ENCODE data around the gene AFAP1L2.

The AFAP1L2 gene

DNA sequence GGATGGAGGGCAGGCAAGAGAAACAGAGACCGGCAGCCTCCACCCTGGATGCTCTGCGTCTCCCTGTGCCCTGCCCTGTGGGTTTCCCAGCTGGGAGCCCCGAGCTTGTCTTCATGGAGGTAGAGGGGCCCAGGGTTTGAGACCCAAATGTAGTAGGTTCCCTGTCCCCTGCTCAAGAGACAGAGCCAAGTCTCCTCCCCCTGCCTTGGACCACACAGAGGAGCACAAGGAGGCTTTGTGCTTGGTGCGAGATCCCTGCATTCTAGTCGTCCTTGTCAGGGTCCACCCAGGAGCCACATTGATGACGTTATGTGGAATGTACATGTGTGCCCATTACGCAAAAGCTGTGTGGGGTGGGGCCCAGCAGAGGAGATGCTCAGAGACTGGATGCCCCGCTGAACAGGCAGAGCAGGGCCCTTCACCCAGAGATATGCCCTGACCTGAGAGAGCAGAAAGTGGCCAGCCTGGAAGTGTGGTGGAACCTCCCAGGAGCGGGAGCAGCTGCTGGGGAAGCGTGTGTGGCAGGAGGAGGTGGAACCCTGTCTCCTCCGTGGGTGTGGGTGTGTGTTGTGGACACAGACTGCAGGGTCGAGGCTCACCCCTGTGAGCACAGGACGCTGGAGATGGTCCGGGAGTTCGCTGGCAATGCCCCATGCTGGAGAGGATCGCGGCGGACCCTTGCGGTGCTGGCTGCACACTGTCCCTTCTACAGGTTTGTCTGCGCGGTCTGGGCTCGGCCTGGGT is 126.0 kb downstream of the AFAP1L2 start:
- ChIA-PET POLR2A (ENCODE audit: low non-redundant PET) (no interaction called here), CTCF (interaction anchor here (0.6 to 0.9 kb wide), 2 partner anchors 12 to 218 kb away, joined by 3 to 4 read pairs; no protein-coding TSS in a partner anchor)
- TF ChIP-seq, protein P1, sequence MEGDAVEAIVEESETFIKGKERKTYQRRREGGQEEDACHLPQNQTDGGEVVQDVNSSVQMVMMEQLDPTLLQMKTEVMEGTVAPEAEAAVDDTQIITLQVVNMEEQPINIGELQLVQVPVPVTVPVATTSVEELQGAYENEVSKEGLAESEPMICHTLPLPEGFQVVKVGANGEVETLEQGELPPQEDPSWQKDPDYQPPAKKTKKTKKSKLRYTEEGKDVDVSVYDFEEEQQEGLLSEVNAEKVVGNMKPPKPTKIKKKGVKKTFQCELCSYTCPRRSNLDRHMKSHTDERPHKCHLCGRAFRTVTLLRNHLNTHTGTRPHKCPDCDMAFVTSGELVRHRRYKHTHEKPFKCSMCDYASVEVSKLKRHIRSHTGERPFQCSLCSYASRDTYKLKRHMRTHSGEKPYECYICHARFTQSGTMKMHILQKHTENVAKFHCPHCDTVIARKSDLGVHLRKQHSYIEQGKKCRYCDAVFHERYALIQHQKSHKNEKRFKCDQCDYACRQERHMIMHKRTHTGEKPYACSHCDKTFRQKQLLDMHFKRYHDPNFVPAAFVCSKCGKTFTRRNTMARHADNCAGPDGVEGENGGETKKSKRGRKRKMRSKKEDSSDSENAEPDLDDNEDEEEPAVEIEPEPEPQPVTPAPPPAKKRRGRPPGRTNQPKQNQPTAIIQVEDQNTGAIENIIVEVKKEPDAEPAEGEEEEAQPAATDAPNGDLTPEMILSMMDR (conservative IDR thresholded peaks at IDR 0.05; ENCODE audit: low read depth): no peak
- no peak for DNase-seq (ENCODE audit: low spot score)
- H3K27ac ChIP-seq: no peak overlapping the region

DNA sequence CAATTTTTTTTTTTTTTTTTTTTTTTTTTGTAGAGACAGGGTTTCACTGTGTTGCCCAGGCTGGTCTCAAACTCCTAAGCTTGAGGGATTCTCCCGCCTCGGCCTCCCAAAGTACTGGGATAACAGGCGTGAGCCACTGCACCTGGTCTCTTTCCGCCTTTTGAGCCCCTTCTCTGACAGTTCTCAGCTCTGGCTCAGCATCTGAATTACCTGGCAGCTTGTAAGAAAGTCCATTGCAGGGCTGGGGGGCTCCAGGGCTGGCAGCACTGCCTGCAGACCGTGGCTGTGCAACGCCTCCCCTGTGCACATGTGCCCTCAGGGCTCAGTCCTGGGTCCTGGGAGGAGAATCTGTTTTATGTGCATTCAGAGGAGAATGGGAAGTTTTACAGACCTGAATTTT is 127.6 kb downstream of the AFAP1L2 start:
- no peak for DNase-seq (ENCODE audit: low spot score)
- no peak overlapping the region for H3K27ac ChIP-seq
- CTCF ChIA-PET: interaction anchor here (0.7 kb wide), 1 partner anchor 313 kb away, joined by 3 read pairs; no protein-coding TSS in a partner anchor
- POLR2A ChIA-PET (ENCODE audit: low non-redundant PET): no interaction called here
- TF ChIP-seq, protein P1 (conservative IDR thresholded peaks at IDR 0.05; ENCODE audit: low read depth): no peak

DNA sequence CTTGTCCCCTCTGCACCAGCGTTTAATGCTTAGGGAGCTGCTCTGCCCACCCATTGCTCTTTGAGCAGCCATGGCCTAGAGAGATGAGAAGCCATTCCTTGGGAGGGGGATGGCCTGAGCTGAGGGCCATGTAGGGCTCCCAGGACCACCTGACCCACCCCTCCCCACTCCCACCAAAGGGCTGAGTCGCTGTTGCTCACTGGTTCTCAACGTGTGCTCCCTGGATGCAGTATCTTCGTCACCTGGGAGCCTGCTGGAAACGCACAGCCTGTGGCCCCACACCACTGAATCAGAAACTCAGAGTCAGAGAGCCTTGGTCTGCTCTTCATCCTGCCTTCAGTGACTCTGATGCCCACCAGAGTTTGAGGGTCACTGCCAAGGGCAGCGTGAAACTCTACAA is 128.2 kb downstream of the AFAP1L2 start:
- CTCF ChIA-PET: interaction anchor here (0.5 to 0.7 kb wide), 2 partner anchors 38 to 312 kb away, joined by 3 to 4 read pairs; no protein-coding TSS in a partner anchor

DNA sequence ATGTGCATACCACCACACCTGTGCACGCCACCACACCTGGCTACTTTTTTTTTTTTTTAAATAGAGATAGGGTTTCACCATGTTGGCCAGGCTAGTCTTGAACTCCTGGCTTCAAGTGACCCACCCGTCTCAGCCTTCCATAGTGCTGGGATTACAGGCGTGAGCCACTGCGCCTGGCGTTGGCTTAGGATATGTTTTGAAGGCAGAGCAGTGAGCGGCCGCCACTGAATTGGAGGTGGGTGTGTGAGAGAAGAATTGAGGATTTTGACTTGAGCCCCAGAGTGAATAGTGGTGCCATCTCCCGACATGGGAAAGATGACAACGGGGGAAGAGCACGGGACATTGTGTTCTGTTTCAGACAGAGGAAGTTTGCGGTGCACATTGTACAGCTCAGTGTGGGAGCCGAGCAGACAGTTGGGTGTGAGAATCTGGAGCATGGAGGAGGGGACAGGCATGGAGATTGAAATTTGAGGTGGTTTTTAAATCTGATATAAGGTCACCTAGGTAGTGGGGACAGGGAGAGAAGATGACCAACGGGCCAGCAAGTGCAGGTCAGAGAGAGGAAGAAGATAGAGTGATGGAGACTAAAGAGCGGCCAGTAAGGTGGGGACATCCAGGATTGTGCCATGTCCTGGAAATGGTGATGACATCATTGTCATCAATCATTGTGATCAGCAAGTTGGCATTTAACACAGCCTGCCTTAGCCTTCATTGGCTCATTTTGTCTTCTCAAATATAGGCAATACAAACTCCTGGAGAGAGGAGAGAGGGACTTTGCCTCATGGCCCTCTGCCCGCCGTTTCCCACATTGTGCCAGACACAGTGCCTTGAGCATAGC is 129.5 kb downstream of the AFAP1L2 start:
- H3K27ac ChIP-seq: no peak overlapping the region
- POLR2A ChIA-PET (ENCODE audit: low non-redundant PET): no interaction called here
- CTCF ChIA-PET: interaction anchor here (0.6 kb wide), 1 partner anchor 95 kb away, joined by 4 read pairs; no protein-coding TSS in a partner anchor
- DNase-seq (ENCODE audit: low spot score): no peak
- TF ChIP-seq, protein P1 (conservative IDR thresholded peaks at IDR 0.05; ENCODE audit: low read depth): no peak

More for the DNA sequence above, 128.2 kb downstream of the AFAP1L2 start:
- TF ChIP-seq, protein P1 (conservative IDR thresholded peaks at IDR 0.05; ENCODE audit: low read depth): no peak
- POLR2A ChIA-PET (ENCODE audit: low non-redundant PET): no interaction called here
- no peak overlapping the region for H3K27ac ChIP-seq
- DNase-seq (ENCODE audit: low spot score): no peak

DNA sequence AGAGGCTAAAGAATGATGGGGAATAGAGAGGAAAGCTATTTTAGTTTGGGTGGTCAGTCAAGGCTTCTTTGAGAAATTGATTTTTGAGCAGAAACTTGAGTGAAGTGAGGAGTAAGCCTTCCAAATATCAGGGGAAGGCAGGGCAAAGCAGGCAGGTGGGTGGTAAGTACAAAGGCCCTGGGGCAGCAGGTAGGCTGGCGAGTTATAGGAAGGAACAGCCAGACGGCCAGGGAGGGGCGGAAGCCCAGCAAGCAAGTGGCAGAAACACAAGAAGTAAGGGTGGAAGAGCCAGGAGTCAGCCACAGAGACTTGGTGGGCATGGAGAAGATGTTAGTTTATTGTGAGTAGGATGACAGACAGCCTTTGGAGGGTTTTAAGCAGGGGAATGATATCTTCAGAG is 130.4 kb downstream of the AFAP1L2 start:
- DNase-seq (ENCODE audit: low spot score): no peak
- TF ChIP-seq, protein P1 (conservative IDR thresholded peaks at IDR 0.05; ENCODE audit: low read depth): no peak
- H3K27ac ChIP-seq: no peak overlapping the region
- ChIA-PET CTCF (interaction anchor here (0.6 kb wide), 1 partner anchor 22 kb away, joined by 3 read pairs; no protein-coding TSS in a partner anchor), POLR2A (ENCODE audit: low non-redundant PET) (no interaction called here)

DNA sequence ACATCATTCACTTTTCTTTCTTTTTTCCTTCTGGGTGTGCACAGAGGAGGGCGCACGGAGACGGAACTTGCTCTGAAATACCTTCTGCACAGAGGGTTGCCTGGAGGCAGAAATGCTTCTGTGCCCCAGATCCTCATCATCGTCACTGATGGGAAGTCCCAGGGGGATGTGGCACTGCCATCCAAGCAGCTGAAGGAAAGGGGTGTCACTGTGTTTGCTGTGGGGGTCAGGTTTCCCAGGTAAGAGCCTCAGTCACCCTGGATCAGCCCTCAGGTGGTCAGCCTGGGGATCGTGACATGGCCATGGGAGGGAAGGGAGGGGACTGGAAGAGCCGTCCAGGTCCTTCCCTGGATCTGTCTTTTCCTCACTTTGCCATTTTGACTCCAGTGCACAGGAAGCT is 131.6 kb downstream of the AFAP1L2 start:
- no peak for DNase-seq (ENCODE audit: low spot score)
- no peak overlapping the region for H3K27ac ChIP-seq
- TF ChIP-seq, protein P1 (conservative IDR thresholded peaks at IDR 0.05; ENCODE audit: low read depth): no peak
- CTCF ChIA-PET: no interaction called here
- POLR2A ChIA-PET (ENCODE audit: low non-redundant PET): no interaction called here
